Gastrocnemius medialis (tissue), 4 donors: ENCODE results near the gene ADH4.

Experiments used
- CTCF ChIP-seq, 5 experiments: fragments of 450-650 bp in 3 of 5; fragments of 200-600 bp in 2 of 5; sonication (generic) in 2 of 5; IDR thresholded peaks in 4 of 5; conservative IDR thresholded peaks in 1 of 5; 1 replicate in 4 of 5; 2 replicates in 1 of 5; pipeline ENCODE4 v1.5.1; 2016 to 2019; ENCODE audit warnings: antibody characterized with exemption in 5 of 5, mild to moderate bottlenecking in 3 of 5, moderate library complexity in 3 of 5
- POLR2A ChIP-seq, 2 donors: fragments of 450-650 bp; IDR thresholded peaks; one replicate each; pipeline ENCODE4 v1.6.1; 2017; ENCODE audit warnings: antibody characterized with exemption in 2 of 2, mild to moderate bottlenecking in 2 of 2, moderate library complexity in 2 of 2

- TF ChIP-seq CTCF (IDR thresholded peaks at IDR 0.05 in 4 of 5, conservative IDR thresholded peaks at IDR 0.05 in 1 of 5) (no peak), POLR2A (IDR thresholded peaks at IDR 0.05) (no peak)
Measured at GRCh38 chr4:99166544-99166943, 22.4 kb upstream of the ADH4 start.
